ENCODE data around the gene SMURF2.

DNA sequence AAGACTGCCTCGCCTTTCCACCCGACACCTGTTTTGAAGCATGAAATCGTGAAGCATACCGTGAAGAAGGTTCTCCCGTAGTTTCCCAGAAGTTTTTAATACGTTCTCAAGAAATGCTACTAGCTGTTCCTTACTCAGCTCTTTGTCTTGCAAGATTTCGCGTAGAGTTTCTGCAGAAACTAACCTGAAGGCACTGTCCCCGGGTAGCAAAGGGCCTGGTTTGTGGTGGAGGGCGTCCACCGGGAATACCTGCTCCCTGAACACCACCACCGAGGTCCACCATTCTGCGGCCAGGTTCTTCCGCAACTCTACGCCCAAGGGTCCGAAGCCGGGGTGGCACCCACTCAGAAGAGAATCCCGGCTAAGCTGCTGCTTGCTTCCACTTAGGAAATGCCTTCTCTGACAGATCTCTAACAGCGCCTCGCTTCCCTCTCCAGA lies 165.7 kb downstream of the SMURF2 start:
- TF ChIP-seq, protein P1, sequence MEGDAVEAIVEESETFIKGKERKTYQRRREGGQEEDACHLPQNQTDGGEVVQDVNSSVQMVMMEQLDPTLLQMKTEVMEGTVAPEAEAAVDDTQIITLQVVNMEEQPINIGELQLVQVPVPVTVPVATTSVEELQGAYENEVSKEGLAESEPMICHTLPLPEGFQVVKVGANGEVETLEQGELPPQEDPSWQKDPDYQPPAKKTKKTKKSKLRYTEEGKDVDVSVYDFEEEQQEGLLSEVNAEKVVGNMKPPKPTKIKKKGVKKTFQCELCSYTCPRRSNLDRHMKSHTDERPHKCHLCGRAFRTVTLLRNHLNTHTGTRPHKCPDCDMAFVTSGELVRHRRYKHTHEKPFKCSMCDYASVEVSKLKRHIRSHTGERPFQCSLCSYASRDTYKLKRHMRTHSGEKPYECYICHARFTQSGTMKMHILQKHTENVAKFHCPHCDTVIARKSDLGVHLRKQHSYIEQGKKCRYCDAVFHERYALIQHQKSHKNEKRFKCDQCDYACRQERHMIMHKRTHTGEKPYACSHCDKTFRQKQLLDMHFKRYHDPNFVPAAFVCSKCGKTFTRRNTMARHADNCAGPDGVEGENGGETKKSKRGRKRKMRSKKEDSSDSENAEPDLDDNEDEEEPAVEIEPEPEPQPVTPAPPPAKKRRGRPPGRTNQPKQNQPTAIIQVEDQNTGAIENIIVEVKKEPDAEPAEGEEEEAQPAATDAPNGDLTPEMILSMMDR (IDR thresholded peaks at IDR 0.05), result no peak
- no peak for TF ChIP-seq POLR2A (IDR thresholded peaks at IDR 0.05)
- no peak for TF ChIP-seq EP300 (IDR thresholded peaks at IDR 0.05)
- no peak for TF ChIP-seq POLR2AphosphoS5 (IDR thresholded peaks at IDR 0.05)
